Mesenchymal stem cell (in vitro differentiated cells and primary cell): ENCODE results near the gene LAMC2.
A peak's percentile ranks its signal among the peaks of the same experiment; 100 is the strongest.

Source experiments
- DNase-seq: peaks from one replicate; pipeline ENCODE4 v3.0.0-alpha.2; 2013
- H2AFZ ChIP-seq: one replicate; pipeline ENCODE4 v1.6.1; 2013; ENCODE audit warnings: low read depth, mild to moderate bottlenecking, control low read depth, inconsistent platforms, low read length, moderate library complexity
- H2AK5ac ChIP-seq: 2 replicates; pipeline ENCODE4 v1.6.1; 2013; ENCODE audit warnings: low read length, moderate library complexity, mild to moderate bottlenecking, inconsistent platforms; ENCODE audit not compliant: severe bottlenecking
- H2BK120ac ChIP-seq: one replicate; pipeline ENCODE4 v1.6.1; 2013; ENCODE audit warnings: low read depth, mild to moderate bottlenecking, inconsistent platforms, low read length, moderate library complexity
- H2BK12ac ChIP-seq, 2 experiments: one replicate each; pipeline ENCODE4 v1.6.1; 2013; ENCODE audit warnings: inconsistent platforms in 2 of 2, low read length in 2 of 2, mild to moderate bottlenecking in 2 of 2, moderate library complexity in 2 of 2, control low read depth in 1 of 2
- H2BK15ac ChIP-seq: one replicate; pipeline ENCODE4 v1.6.1; 2013; ENCODE audit warnings: mild to moderate bottlenecking, low read depth, inconsistent platforms; ENCODE audit not compliant: poor library complexity, severe bottlenecking
- H2BK5ac ChIP-seq: 2 replicates; pipeline ENCODE4 v1.6.1; 2013; ENCODE audit warnings: low read depth, mild to moderate bottlenecking, low read length, control low read depth, inconsistent platforms; ENCODE audit not compliant: poor library complexity, severe bottlenecking
- H3K14ac ChIP-seq, 2 experiments: one replicate each; pipeline ENCODE4 v1.6.1; 2013; ENCODE audit warnings: inconsistent platforms in 2 of 2, low read length in 2 of 2, control low read depth in 1 of 2, mild to moderate bottlenecking in 1 of 2, moderate library complexity in 1 of 2
- H3K18ac ChIP-seq, 2 experiments: one replicate each; pipeline ENCODE4 v1.6.1; 2013; ENCODE audit warnings: inconsistent platforms in 2 of 2, low read length in 2 of 2, control low read depth in 1 of 2, low read depth in 1 of 2, mild to moderate bottlenecking in 1 of 2
- H3K23ac ChIP-seq, 2 experiments: one replicate each; pipeline ENCODE4 v1.6.1; 2013; ENCODE audit warnings: inconsistent platforms in 2 of 2, low read length in 2 of 2, mild to moderate bottlenecking in 2 of 2, moderate library complexity in 2 of 2, control low read depth in 1 of 2
- H3K27ac ChIP-seq: 2 replicates; pipeline ENCODE4 v1.5.1; 2013; ENCODE audit warnings: mild to moderate bottlenecking, moderate library complexity, low read length, control low read depth, inconsistent platforms; ENCODE audit not compliant: poor library complexity, severe bottlenecking
- H3K27me3 ChIP-seq, 2 experiments: 2 replicates each; pipeline versions ENCODE4 v1.6.1 to v1.7.0; 2013; ENCODE audit warnings: low read length in 2 of 2, mild to moderate bottlenecking in 2 of 2, moderate library complexity in 2 of 2, control low read depth in 1 of 2, inconsistent platforms in 1 of 2; ENCODE audit not compliant: control insufficient read depth in 1 of 2, insufficient read depth in 1 of 2
- H3K36me3 ChIP-seq, 2 experiments: 2 replicates each; pipeline versions ENCODE4 v1.6.1 to v1.7.0; 2013; ENCODE audit warnings: low read length in 2 of 2, control low read depth in 1 of 2, inconsistent platforms in 1 of 2, low read depth in 1 of 2, mild to moderate bottlenecking in 1 of 2; ENCODE audit not compliant: insufficient read depth in 2 of 2, control insufficient read depth in 1 of 2
- H3K4ac ChIP-seq, 2 experiments: one replicate each; pipeline ENCODE4 v1.6.1; 2013; ENCODE audit warnings: inconsistent platforms in 2 of 2, low read length in 2 of 2, mild to moderate bottlenecking in 2 of 2, moderate library complexity in 2 of 2, control low read depth in 1 of 2, low read depth in 1 of 2
- H3K4me1 ChIP-seq: 2 replicates; pipeline ENCODE4 v1.6.1; 2013; ENCODE audit warnings: low read depth, low read length, control low read depth; ENCODE audit not compliant: control insufficient read depth, insufficient read depth
- H3K4me2 ChIP-seq: 2 replicates; pipeline ENCODE4 v1.6.1; 2013; ENCODE audit warnings: low read length, mild to moderate bottlenecking, inconsistent platforms; ENCODE audit not compliant: poor library complexity, severe bottlenecking
- H3K4me3 ChIP-seq, 2 experiments: 2 replicates each; pipeline versions ENCODE4 v1.5.1 to v1.7.0; 2013; ENCODE audit warnings: low read length in 2 of 2, mild to moderate bottlenecking in 2 of 2, control low read depth in 1 of 2, low read depth in 1 of 2; ENCODE audit not compliant: insufficient read depth in 1 of 2
- H3K79me1 ChIP-seq: replicated peaks from 2 replicates; pipeline ENCODE4 v1.6.1; 2013; ENCODE audit warnings: mild to moderate bottlenecking, control low read depth, low read length, inconsistent platforms; ENCODE audit not compliant: poor library complexity, severe bottlenecking
- H3K9ac ChIP-seq: 2 replicates; pipeline ENCODE4 v1.7.0; 2013; ENCODE audit warnings: mild to moderate bottlenecking, low read length, moderate library complexity
- H3K9me3 ChIP-seq: 2 replicates; pipeline ENCODE4 v1.7.0; 2013; ENCODE audit warnings: mild to moderate bottlenecking, low read length; ENCODE audit not compliant: control insufficient read depth
- H4K8ac ChIP-seq: one replicate; pipeline ENCODE4 v1.6.1; 2013; ENCODE audit warnings: inconsistent platforms, mild to moderate bottlenecking, low read length, moderate library complexity
- H4K91ac ChIP-seq: one replicate; pipeline ENCODE4 v1.6.1; 2013; ENCODE audit warnings: mild to moderate bottlenecking, low read length, inconsistent platforms
- WGBS: methylation state at CpG from one replicate; pipeline ENCODE4 v1.1.7; 2013; ENCODE audit warnings: mixed read lengths; 5-methylcytosine and 5-hydroxymethylcytosine counted together

LAMC2 gene

GRCh38 chr1:183222909-183223308 lies 36.8 kb downstream of the LAMC2 start:
- Histone ChIP-seq H3K4me3 (no peak overlapping the region), H2BK12ac (no peak overlapping the region), H2BK5ac (no peak overlapping the region), H3K18ac (no peak overlapping the region), H2AK5ac (no peak overlapping the region), H3K23ac (no peak overlapping the region), H3K9me3 (no peaks in the 10 kb centered on the region), H3K27ac (no peak overlapping the region), H2BK120ac (no peak overlapping the region), H3K4me2 (no peak overlapping the region), H2AFZ (no peak overlapping the region), H3K14ac (no peak overlapping the region), H4K8ac (no peak overlapping the region), H3K27me3 (no peaks in the 10 kb centered on the region), H3K4ac (no peak overlapping the region), H4K91ac (no peak overlapping the region), H3K36me3 (no peaks in the 10 kb centered on the region), H2BK15ac (no peak overlapping the region), H3K9ac (no peak overlapping the region), H3K79me1 (no peaks in the 10 kb centered on the region), H3K4me1 (peaks cover 6% of the 10 kb centered on the region)
- 98% methylated on average over 3 of the region's 3 CpGs for WGBS
- DNase-seq: no peak

- no peak overlapping the region for H3K4ac ChIP-seq
- no peaks in the 10 kb centered on the region for H3K27me3 ChIP-seq
- H3K4me1 ChIP-seq: peaks cover 6% of the 10 kb centered on the region
- H3K27ac ChIP-seq: no peak overlapping the region
- no peak overlapping the region for H3K14ac ChIP-seq
- H4K8ac ChIP-seq: no peak overlapping the region
- no peak overlapping the region for H3K4me2 ChIP-seq
- H2AFZ ChIP-seq: no peak overlapping the region
- H2BK12ac ChIP-seq: no peak overlapping the region
- no peaks in the 10 kb centered on the region for H3K36me3 ChIP-seq
- H3K23ac ChIP-seq: no peak overlapping the region
- H2BK120ac ChIP-seq: no peak overlapping the region
- no peak overlapping the region for H2AK5ac ChIP-seq
- no peak overlapping the region for H3K18ac ChIP-seq
- H3K79me1 ChIP-seq: no peaks in the 10 kb centered on the region
- H3K4me3 ChIP-seq: no peak overlapping the region
- no peak overlapping the region for H2BK5ac ChIP-seq
- H2BK15ac ChIP-seq: no peak overlapping the region
- H3K9me3 ChIP-seq: no peaks in the 10 kb centered on the region
- no peak overlapping the region for H4K91ac ChIP-seq
- 92% methylated on average over 3 of the region's 3 CpGs for WGBS
- DNase-seq: peak; percentile 14
- H3K9ac ChIP-seq: no peak overlapping the region
Measured at GRCh38 chr1:183223467-183223866, 37.4 kb downstream of the LAMC2 start.

DNA sequence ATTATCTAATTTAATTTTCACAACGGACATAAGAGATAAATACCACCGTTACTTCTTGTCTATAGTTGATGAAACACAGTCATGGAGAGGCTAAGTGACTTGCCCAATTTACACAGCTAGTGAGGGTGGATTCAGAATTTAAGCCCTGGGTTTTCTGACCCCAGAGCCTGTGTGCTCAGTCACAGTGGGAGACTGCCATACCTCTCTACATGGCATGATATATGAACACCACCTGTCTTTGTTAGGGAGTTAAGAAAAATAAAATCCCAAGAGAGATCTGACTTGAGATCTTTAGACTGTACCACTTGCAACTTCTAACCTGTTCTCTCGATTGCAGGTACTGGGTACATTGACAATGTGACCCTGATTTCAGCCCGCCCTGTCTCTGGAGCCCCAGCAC lies 40.3 kb downstream of the LAMC2 start:
- H2BK120ac ChIP-seq: no peak overlapping the region
- H4K91ac ChIP-seq: no peak overlapping the region
- H2BK12ac ChIP-seq: no peak overlapping the region
- H3K18ac ChIP-seq: no peak overlapping the region
- H3K4me1 ChIP-seq: peaks cover 6% of the 10 kb centered on the region
- peak overlapping the region; percentile 27 for H2AK5ac ChIP-seq
- WGBS: 98% methylated on average over 3 of the region's 4 CpGs
- H3K27ac ChIP-seq: no peak overlapping the region
- no peaks in the 10 kb centered on the region for H3K79me1 ChIP-seq
- H4K8ac ChIP-seq: no peak overlapping the region
- no peak overlapping the region for H3K4me2 ChIP-seq
- no peaks in the 10 kb centered on the region for H3K27me3 ChIP-seq
- H3K14ac ChIP-seq: no peak overlapping the region
- no peak for DNase-seq
- no peak overlapping the region for H3K23ac ChIP-seq
- H3K4me3 ChIP-seq: no peak overlapping the region
- no peaks in the 10 kb centered on the region for H3K9me3 ChIP-seq
- no peak overlapping the region for H2AFZ ChIP-seq
- no peak overlapping the region for H3K4ac ChIP-seq
- H2BK15ac ChIP-seq: no peak overlapping the region
- H3K9ac ChIP-seq: no peak overlapping the region
- H3K36me3 ChIP-seq: no peaks in the 10 kb centered on the region
- H2BK5ac ChIP-seq: no peak overlapping the region

- H3K23ac ChIP-seq: no peak overlapping the region
- H3K79me1 ChIP-seq: no peaks in the 10 kb centered on the region
- H2AFZ ChIP-seq: no peak overlapping the region
- H3K4me3 ChIP-seq: no peak overlapping the region
- no peak overlapping the region for H4K8ac ChIP-seq
- no peak overlapping the region for H2BK15ac ChIP-seq
- no peaks in the 10 kb centered on the region for H3K27me3 ChIP-seq
- WGBS: 71% methylated on average over 4 of the region's 4 CpGs
- H3K4me2 ChIP-seq: no peak overlapping the region
- H4K91ac ChIP-seq: no peak overlapping the region
- H2BK120ac ChIP-seq: no peak overlapping the region
- H3K4ac ChIP-seq: no peak overlapping the region
- H3K9ac ChIP-seq: no peak overlapping the region
- H3K18ac ChIP-seq: peak overlapping the region in 1 of 2 experiments; percentile 16
- H2AK5ac ChIP-seq: peak overlapping the region; percentile 10
- no peak overlapping the region for H2BK12ac ChIP-seq
- peaks cover 6% of the 10 kb centered on the region for H3K4me1 ChIP-seq
- H2BK5ac ChIP-seq: no peak overlapping the region
- H3K9me3 ChIP-seq: no peaks in the 10 kb centered on the region
- H3K14ac ChIP-seq: no peak overlapping the region
- DNase-seq: no peak
- no peak overlapping the region for H3K27ac ChIP-seq
- H3K36me3 ChIP-seq: no peaks in the 10 kb centered on the region
Measured at GRCh38 chr1:183226963-183227362, 40.9 kb downstream of the LAMC2 start.
